Progenitor cell of endocrine pancreas (in vitro differentiated cells): Measurements from ENCODE around the gene EGR1. TPM values are rescaled to one million over a fixed set of nuclear protein-coding genes. Genes with fewer than 3 reads are reported as not detected.
A peak's percentile ranks its signal among the peaks of the same experiment; 100 is the strongest.

Experiments
- DNase-seq: peaks from one replicate; pipeline ENCODE4 v3.0.0; 2021; ENCODE audit warnings: low spot score; ENCODE audit not compliant: unreplicated experiment
- H3K27ac Mint-ChIP-seq: 2 replicates; pipeline ENCODE4 v1.8.0; 2021; ENCODE audit warnings: mild to moderate bottlenecking, moderate library complexity, mixed read lengths
- H3K27me3 Mint-ChIP-seq: 2 replicates; pipeline ENCODE4 v1.8.0; 2021; ENCODE audit warnings: mixed read lengths
- H3K36me3 Mint-ChIP-seq: 2 replicates; pipeline ENCODE4 v1.8.0; 2022; ENCODE audit warnings: mixed read lengths; ENCODE audit not compliant: insufficient read depth
- H3K4me1 Mint-ChIP-seq: 2 replicates; pipeline ENCODE4 v1.8.0; 2021; ENCODE audit warnings: low read depth, mixed read lengths
- H3K4me3 Mint-ChIP-seq: 2 replicates; pipeline ENCODE4 v1.8.0; 2021; ENCODE audit warnings: low read depth, mild to moderate bottlenecking, moderate library complexity, mixed read lengths
- H3K9me3 Mint-ChIP-seq: 2 replicates; pipeline ENCODE4 v1.8.0; 2021; ENCODE audit warnings: low read depth, mixed read lengths
- CTCF ChIP-seq: fragments of 200-600 bp; sonication (generic); IDR thresholded peaks from one replicate; pipeline ENCODE4 v1.5.0; 2021; ENCODE audit warnings: antibody characterized with exemption, mild to moderate bottlenecking; ENCODE audit not compliant: unreplicated experiment
- total RNA-seq: library from RNA; stranded (reverse); gene quantifications from 2 replicates; pipeline ENCODE4 v1.2.1, GENCODE V29; 2021

Gene EGR1
- total RNA-seq, 1 donor from 2014 or later: 56.2 TPM

- TF ChIP-seq CTCF: no peak
- peak overlapping the region; percentile 93 for H3K27ac Mint-ChIP-seq
These were observed 3.1 kb downstream of the EGR1 start for GRCh38 chr5:138468133-138468965.

DNA sequence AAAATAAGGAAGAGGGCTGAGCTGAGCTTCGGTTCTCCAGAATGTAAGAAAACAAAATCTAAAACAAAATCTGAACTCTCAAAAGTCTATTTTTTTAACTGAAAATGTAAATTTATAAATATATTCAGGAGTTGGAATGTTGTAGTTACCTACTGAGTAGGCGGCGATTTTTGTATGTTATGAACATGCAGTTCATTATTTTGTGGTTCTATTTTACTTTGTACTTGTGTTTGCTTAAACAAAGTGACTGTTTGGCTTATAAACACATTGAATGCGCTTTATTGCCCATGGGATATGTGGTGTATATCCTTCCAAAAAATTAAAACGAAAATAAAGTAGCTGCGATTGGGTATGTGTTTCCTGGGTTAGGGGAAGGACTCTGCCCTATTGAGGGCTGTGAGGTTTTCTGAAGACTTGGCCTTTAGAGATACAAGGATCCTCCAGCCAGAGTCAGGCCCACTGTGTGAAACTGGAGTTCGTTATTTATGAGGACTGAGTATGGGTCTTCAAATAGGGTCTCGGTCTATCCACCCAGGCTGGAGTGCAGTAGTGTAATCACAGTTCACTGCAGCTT is 3.8 kb downstream of the EGR1 start:
- Mint-ChIP-seq H3K4me1 (peaks cover 16% of the 10 kb centered on the region), H3K27me3 (peaks cover 16% of the 10 kb centered on the region), H3K27ac (peak overlapping the region; percentile 45), H3K4me3 (peak overlapping the region; percentile 52), H3K9me3 (no peaks in the 10 kb centered on the region), H3K36me3 (peaks cover 13% of the 10 kb centered on the region)
- TF ChIP-seq CTCF: no peak
- DNase-seq: no peak

More at GRCh38 chr5:138468133-138468965, 3.1 kb downstream of the EGR1 start:
- no peak for DNase-seq
- peaks cover 16% of the 10 kb centered on the region for H3K27me3 Mint-ChIP-seq
- H3K36me3 Mint-ChIP-seq: peaks cover 13% of the 10 kb centered on the region
- peak overlapping the region; percentile 52 for H3K4me3 Mint-ChIP-seq
- no peaks in the 10 kb centered on the region for H3K9me3 Mint-ChIP-seq
- peaks cover 17% of the 10 kb centered on the region for H3K4me1 Mint-ChIP-seq

- TF ChIP-seq CTCF: no peak
- no peak for DNase-seq
- peak overlapping the region; percentile 45 for H3K27ac Mint-ChIP-seq
- H3K4me1 Mint-ChIP-seq: peaks cover 16% of the 10 kb centered on the region
- no peaks in the 10 kb centered on the region for H3K9me3 Mint-ChIP-seq
- peaks cover 16% of the 10 kb centered on the region for H3K27me3 Mint-ChIP-seq
- peaks cover 13% of the 10 kb centered on the region for H3K36me3 Mint-ChIP-seq
- no peak overlapping the region for H3K4me3 Mint-ChIP-seq
These were observed 4.5 kb downstream of the EGR1 start for GRCh38 chr5:138469540-138470321.

- Mint-ChIP-seq H3K9me3 (no peaks in the 10 kb centered on the region), H3K36me3 (peaks cover 13% of the 10 kb centered on the region), H3K27ac (peak overlapping the region; percentile 73), H3K27me3 (peaks cover 16% of the 10 kb centered on the region), H3K4me1 (peaks cover 16% of the 10 kb centered on the region), H3K4me3 (no peak overlapping the region)
- no peak for DNase-seq
- TF ChIP-seq CTCF: no peak
These were observed 5.2 kb downstream of the EGR1 start for GRCh38 chr5:138470322-138471051.

- no peak overlapping the region for H3K4me3 Mint-ChIP-seq
- DNase-seq: no peak
- no peaks in the 10 kb centered on the region for H3K9me3 Mint-ChIP-seq
- H3K36me3 Mint-ChIP-seq: peaks cover 13% of the 10 kb centered on the region
- no peak for TF ChIP-seq CTCF
- H3K4me1 Mint-ChIP-seq: peaks cover 16% of the 10 kb centered on the region
- H3K27ac Mint-ChIP-seq: peak overlapping the region; percentile 73
- H3K27me3 Mint-ChIP-seq: peaks cover 16% of the 10 kb centered on the region
These were observed 5.7 kb downstream of the EGR1 start for GRCh38 chr5:138471052-138471361.
